HCT116 (cell line): ENCODE data around the gene GATC.

ENCODE experiments used
- ATF3 ChIP-seq: IDR thresholded peaks from 2 replicates; pipeline ENCODE4 v1.6.1; 2012
- CTCF ChIP-seq, 3 experiments: fragments of 200-600 bp in 1 of 3; sonication (generic) in 1 of 3; IDR thresholded peaks in 2 of 3; conservative IDR thresholded peaks in 1 of 3; 2 replicates each; pipeline ENCODE4 v1.5.1; 2012 to 2017; ENCODE audit warnings: low read depth in 2 of 3, low read length in 2 of 3, antibody characterized with exemption in 1 of 3, borderline replicate concordance in 1 of 3, control low read depth in 1 of 3, mild to moderate bottlenecking in 1 of 3, mixed read lengths in 1 of 3, mixed run types in 1 of 3, moderate library complexity in 1 of 3; ENCODE audit not compliant: insufficient read depth in 1 of 3
- EZH2 ChIP-seq: fragments of 200-600 bp; sonication (generic); IDR thresholded peaks from 2 replicates; pipeline ENCODE4 v1.6.1; 2017; ENCODE audit warnings: antibody characterized with exemption, mixed run types
- JUND ChIP-seq: IDR thresholded peaks from 2 replicates; pipeline ENCODE4 v1.6.1; 2012
- MAX ChIP-seq: IDR thresholded peaks from 2 replicates; pipeline ENCODE4 v1.6.1; 2012
- POLR2A ChIP-seq: IDR thresholded peaks from 2 replicates; pipeline ENCODE4 v1.7.0; 2011; ENCODE audit warnings: borderline replicate concordance; ENCODE audit not compliant: insufficient read depth, insufficient read length; ENCODE audit errors: extremely low read depth
- POLR2AphosphoS5 ChIP-seq: IDR thresholded peaks from 2 replicates; pipeline ENCODE4 v1.6.1; 2011; ENCODE audit warnings: mild to moderate bottlenecking, low read depth, low read length, moderate library complexity
- RAD21 ChIP-seq: IDR thresholded peaks from 2 replicates; pipeline ENCODE4 v1.6.1; 2012; ENCODE audit warnings: low read depth, mild to moderate bottlenecking
- SP1 ChIP-seq: IDR thresholded peaks from 2 replicates; pipeline ENCODE4 v1.6.1; 2012; ENCODE audit warnings: low read depth
- TCF7L2 ChIP-seq: IDR thresholded peaks from 2 replicates; pipeline ENCODE4 v1.7.0; 2011; ENCODE audit warnings: borderline replicate concordance, inconsistent platforms; ENCODE audit not compliant: insufficient read depth, insufficient read length; ENCODE audit errors: extremely low read depth
- YY1 ChIP-seq: IDR thresholded peaks from 2 replicates; pipeline ENCODE4 v1.6.1; 2011; ENCODE audit warnings: low read length, low read depth, moderate library complexity, mild to moderate bottlenecking; ENCODE audit not compliant: insufficient replicate concordance; ENCODE audit errors: extremely low read depth
- ZNF274 ChIP-seq: fragments of 200-500 bp; sonication (Bioruptor generic); IDR thresholded peaks from 2 replicates; pipeline ENCODE4 v1.6.1; 2014; ENCODE audit warnings: mild to moderate bottlenecking, low read depth, low read length, inconsistent platforms

GRCh38 chr12:120453060-120453750 lies 7.0 kb downstream of the GATC start:
- TF ChIP-seq SP1 (no peak), CTCF (IDR thresholded peaks at IDR 0.05 in 2 of 3, conservative IDR thresholded peaks at IDR 0.05 in 1 of 3; ENCODE audit: borderline replicate concordance in 1 of 3, insufficient read depth in 1 of 3, low read depth in 2 of 3, low read length in 2 of 3) (no peak), RAD21 (no peak), MAX (no peak), TCF7L2 (no peak), EZH2 (no peak), ZNF274 (no peak), YY1 (no peak), ATF3 (no peak), JUND (no peak), POLR2AphosphoS5 (no peak), POLR2A (no peak)
